GM12873 (cell line): ENCODE results near the gene CLEC17A.
A peak's percentile ranks its signal among the peaks of the same experiment; 100 is the strongest.

Source experiments
- CTCF ChIP-seq: IDR thresholded peaks from 2 replicates; pipeline ENCODE4 v1.5.1; 2012; ENCODE audit warnings: low read depth, mild to moderate bottlenecking, moderate library complexity, low read length, control low read depth; ENCODE audit not compliant: insufficient read depth; ENCODE audit errors: missing control alignments

Gene CLEC17A

GRCh38 chr19:14567079-14567478, 15.8 kb upstream of the CLEC17A start:
- TF ChIP-seq CTCF, result no peak

- no peak for TF ChIP-seq CTCF
These were observed 11.9 kb upstream of the CLEC17A start for GRCh38 chr19:14570864-14571527.

- peak; percentile 89 for TF ChIP-seq CTCF
These were observed 11.0 kb upstream of the CLEC17A start, which contains the start of gene NDUFB7 for GRCh38 chr19:14571695-14572490. NDUFB7 (minus strand) TSS chr19:14572066; CDS start chr19:14572000, 66 bp downstream.

- no peak for TF ChIP-seq CTCF
These were observed 7.4 kb upstream of the CLEC17A start for GRCh38 chr19:14575428-14575980.

GRCh38 chr19:14576363-14576762, 6.5 kb upstream of the CLEC17A start:
- TF ChIP-seq CTCF, result no peak

GRCh38 chr19:14577264-14577663, 5.6 kb upstream of the CLEC17A start:
- no peak for TF ChIP-seq CTCF

GRCh38 chr19:14577885-14578427, 4.9 kb upstream of the CLEC17A start:
- no peak for TF ChIP-seq CTCF
